HG02973 (cell line): ENCODE measurements around the gene ZNF750.

Source experiments
- ATAC-seq: cut with Tn5 transposase; IDR thresholded peaks from one replicate; pipeline ENCODE4 v1.9.1; 2021; ENCODE audit warnings: moderate library complexity; ENCODE audit not compliant: unreplicated experiment

The ZNF750 gene

DNA sequence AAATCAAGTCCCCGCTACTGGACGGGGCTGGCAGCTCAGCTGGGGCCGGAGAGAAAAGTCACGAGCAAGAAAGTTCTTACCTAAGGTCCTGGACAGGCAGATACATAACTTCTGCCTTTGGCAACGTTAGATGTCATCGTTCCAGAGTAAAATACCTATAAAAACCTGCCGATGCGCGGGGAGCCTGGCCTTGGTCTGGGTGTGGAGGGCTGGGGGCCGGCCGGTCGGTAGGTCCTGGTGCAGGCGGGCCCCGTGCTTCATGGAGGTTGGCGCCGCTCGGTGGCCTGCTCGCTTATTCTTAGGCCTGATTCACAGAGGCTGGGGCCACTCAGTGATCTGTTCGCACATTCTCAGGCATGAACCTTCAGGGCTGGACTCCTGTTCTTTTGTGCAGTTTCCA, 33.7 kb upstream of the ZNF750 start:
- ATAC-seq: no peak

DNA sequence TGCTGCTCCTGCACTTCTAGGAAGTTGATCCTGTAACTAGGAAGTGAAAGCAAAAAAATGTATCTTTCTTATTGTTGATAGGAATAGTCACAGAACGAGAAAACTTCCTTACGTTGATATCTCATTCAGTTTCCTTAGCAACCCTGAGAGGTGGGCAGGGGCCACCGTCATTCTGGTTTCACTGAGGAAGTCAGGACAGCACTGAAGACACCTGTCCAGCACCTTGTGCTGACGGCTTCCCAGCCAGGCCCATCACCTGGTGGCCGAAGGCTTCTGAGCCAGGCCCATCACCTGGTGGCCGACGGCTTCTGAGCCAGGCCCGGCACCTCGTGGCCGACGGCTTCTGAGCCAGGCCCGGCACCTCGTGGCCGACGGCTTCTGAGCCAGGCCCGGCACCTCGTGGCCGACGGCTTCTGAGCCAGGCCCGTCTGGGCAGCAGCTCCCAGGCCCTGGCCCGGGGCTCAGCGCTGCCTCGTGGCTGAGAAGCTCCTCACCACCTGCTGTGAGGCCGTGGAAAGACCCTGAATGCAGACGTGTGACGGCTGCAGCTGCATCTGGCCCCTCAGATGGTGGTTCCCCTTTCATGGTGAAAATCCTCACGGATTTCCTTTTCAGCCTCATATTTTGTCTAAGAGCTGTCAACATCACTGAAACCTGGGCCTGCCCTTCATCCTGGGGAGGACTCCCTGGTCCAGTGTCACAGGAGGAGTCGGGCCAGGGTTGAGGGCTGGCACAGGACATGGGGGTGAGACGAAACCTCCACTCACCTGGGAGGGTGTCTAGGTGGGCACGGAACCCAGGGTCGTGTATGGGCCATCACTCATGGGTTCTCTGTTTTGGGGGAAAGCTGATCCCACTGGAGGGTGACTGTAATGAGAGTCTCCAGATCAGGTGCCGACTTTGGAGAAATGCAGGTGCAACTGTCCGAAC, 33.0 kb upstream of the ZNF750 start:
- no peak for ATAC-seq

DNA sequence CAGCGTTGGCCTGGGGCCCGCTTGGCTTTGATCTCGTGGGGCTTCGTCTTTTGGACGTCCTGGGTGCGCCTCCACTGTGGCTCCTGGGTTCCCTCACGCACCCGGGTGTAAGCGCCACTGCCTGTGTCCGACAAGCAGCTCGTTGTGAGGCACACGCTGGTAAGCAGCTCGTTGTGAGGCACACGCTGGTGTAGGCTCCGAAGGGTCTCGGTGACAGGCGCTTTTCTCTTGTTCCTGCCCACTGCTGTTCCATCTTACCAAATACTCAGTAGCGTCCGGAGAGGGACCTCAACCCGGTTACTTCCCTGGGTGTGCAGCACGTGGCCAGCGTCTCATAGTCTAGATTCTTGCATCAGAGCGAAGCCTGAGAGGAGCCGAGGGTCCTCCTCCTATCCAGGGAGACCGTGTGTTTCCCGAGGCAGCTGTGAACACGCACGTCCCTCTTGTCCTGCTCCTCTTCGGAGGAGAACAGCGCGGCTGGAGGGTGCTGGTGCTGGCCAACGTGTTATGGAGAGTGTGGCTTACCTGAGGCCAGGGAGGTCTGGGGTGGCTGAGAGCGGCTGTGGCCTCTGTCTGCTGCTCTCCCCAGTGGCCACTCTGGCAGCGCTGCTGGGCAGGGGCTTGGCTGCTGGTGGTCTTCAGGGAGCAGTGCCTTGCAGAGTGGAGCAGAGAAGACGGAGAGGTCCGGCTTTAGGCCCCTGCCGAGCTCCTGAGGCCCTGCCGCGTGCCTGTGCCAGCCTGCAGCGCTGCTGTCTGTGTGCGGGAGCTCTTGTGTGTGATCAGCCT, 32.1 kb upstream of the ZNF750 start:
- ATAC-seq: no peak

DNA sequence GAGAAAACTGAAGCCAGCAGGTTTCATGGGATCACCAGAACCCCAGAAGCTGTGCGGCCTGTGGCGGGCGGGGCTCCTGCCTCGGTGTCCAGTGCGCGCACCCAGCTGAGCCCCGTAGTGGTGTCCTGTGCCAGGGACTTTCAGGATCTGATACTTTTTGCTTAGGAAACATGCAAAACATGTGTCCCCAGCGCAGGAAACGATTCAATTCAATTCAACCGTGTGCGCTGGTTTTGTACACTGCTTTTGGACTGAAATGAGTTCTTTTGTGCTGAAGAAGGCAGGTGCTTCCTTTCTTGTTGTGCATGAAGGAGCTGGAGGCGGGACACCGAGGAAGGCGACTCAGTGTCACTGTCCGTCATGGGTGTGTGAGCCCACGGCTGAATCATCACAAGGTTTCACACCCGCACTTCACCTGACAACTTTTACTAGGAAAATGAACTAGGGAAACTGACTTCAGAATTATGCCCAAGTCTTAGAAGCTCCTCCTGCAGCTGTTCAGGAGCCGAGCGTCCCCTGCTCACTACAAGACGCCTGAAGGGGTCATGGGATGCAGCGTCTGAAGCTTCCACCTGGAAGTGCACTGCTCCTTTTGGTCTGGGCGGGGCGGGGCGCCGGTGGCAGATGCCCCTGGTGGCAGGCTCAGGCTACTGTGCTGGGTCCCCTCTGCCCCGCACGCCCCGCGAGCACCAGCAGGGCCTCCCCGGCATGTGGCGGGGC, 31.4 kb upstream of the ZNF750 start:
- ATAC-seq: peak; percentile 72

DNA sequence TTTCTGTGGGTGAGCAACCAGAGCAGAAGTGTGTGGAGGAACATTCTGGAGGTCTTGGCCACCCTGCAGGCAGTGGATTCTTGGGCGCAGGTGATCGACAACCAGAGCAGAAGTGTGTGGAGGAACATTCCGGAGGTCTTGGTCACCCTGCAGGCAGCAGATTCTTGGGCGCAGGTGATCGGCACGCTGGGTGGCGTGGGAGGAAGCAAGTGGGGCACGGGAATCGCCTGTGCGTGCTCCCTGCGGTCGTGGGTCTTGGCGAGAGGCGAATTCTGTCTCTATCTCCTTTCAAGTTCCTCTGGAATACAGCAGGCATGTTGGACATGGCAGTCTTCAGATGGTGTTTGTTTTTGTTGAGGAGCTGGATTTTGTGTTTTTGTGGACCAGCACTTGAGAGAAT, 30.7 kb upstream of the ZNF750 start:
- no peak for ATAC-seq

DNA sequence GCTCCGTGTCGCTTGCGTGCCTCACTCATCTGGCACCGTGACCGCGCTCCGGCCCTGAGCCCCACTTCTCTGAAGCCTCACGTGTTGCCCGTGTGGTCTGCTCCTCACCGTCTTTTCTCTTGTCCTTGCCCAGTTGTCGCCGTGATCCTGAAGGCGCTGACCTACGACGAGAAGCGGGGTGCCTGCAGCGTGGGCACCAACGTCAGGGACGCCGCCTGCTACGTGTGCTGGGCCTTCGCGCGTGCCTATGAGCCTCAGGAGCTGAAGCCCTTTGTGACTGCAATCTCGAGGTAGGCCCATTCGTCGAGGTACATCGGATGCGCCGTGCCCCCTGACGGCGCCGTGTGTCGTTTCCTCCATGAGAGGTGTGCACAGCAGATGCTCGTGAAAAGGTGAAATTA, 30.3 kb upstream of the ZNF750 start:
- ATAC-seq: no peak

DNA sequence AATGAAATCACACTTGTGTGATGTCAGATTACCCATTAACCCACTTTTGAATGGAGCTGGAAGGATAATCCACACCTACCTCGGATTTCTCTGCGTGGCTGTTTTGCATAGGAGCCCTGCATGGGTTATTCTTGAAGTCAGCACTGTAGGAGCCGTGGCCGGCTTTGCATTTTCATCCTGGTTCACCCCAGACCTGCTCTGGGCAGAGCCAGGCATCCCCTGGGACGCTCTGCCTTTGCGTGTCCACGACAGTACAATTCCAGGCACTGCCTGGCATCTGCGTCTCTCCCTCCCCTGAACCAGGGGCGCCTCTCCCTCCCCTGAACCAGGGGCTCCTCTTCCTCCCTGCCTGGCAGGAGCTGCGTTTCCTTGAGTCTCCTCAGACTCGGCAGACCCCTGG, 29.7 kb upstream of the ZNF750 start:
- no peak for ATAC-seq

DNA sequence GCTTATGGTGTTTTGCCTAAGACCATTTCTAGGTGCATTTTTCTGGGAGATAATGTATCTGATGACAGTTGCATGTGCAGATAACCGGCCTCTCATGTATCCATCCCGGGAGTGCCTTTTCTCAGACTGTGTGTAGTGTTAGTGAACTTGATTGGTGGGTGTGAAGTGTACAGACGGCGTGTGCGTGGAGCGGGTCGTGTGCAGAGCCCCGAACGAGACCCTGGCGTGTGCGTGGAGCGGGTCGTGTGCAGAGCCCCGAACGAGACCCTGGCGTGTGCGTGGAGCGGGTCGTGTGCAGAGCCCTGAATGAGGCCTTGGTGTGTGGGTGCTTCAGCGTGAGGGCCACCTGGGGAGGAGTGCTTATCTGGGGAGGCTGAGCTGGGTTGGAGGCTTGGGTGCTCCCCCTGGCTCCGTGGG, 28.9 kb upstream of the ZNF750 start:
- no peak for ATAC-seq

DNA sequence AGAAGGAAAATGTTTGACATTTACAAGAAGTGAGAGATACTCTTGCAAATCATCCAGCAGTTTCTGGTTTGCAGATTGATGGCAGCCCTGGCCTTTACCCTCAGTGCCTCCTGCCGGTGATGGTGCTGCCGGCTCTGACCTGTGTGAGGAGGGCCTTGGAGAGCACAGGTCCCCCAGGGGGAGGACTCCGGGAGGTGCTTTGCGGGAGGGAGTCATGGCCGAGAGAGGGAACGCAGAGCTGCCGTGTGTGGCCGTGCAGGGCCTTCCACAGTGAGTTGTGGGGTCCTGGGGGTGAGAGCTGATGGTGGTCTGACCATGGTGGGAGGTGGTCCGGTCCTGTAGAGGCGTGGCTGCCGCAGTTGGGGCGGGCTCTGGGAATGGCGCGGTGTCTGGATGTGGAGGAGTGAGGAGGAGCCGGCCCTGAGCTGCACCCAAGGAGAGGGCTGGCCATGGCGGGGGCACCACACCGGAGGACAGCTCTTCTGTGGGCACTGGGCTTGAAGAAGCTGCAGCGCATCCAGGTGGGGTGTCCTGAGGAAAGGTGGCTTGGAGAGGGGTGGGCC, 28.0 kb upstream of the ZNF750 start:
- ATAC-seq: no peak

DNA sequence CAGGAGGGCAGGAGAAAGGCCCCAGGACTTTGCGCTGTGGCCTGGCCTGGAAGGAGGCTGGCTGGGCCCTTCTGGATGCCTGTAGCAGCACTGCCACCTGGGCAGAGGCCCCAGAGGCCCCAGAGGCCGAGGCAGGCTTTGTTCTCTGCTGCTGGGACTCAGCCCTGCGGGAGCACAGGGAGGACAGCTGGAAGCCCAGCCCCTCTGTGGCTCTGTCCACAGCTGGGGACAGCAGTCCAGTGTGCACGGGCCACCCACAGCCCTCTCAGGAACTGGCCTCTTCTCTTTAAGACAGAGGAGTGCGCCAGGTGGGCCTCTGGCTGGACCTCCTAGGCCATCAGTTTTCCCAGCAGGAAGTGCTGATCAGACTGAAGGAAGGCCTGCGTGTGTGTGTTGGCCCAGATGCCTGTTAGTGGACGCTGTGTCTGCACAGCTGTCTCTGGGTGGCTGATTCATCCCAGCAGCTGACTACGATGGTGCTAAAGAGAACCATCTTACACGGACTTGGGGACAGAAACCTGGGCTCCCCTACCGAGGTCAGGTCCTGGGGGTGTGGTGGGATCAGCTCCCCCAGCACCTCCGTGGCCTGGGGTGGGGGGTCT, 26.9 kb upstream of the ZNF750 start:
- no peak for ATAC-seq

DNA sequence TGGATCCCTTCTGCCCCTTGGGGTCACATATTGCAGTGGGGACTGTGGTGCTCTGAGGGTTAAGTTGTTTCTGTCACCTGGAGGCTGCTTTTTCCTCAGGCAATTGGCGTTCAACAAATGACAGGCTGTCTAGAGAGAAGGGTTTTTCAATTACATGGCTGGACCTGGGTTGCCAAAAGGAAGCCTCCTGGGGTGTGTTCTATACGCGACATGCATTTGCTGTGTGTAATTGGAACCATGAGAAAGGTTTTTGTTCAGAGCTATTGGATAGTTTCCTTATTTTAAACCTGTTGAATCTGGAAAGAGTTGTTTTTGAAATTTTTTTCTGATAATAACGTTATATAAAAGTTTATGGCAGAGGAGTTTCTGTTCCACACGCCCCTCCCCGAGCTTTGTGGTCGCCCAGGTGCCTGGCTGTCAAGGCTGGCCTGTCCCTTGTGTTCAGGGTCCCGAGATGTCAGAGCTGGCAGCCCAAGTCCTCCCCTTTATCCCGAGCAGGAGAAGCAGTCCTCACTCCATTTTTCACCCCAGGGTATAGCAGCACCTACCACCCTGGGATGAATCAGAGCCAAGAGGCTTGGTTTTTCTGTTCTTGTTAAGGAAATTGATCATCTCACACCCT, 26.1 kb upstream of the ZNF750 start:
- ATAC-seq: no peak

DNA sequence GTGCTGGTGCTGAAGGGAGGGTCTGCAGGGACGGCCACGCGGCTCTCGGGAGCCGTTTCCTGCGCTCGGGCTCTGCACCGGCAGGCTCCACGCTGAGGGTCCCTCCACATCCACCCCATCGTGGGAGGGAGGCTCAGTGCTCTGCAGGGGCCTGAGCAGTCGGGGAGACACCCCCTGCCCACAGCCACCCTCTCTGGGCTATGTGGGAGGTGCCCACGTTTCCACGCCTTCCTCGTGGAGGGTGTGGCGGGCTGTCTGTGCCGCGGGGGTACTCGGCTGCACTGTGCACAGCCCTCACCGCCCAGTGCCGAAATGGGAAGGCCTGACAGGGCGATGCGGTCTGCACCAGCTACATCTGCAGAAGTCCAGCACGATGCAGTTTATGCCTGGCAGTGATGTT, 25.5 kb upstream of the ZNF750 start:
- ATAC-seq: no peak

DNA sequence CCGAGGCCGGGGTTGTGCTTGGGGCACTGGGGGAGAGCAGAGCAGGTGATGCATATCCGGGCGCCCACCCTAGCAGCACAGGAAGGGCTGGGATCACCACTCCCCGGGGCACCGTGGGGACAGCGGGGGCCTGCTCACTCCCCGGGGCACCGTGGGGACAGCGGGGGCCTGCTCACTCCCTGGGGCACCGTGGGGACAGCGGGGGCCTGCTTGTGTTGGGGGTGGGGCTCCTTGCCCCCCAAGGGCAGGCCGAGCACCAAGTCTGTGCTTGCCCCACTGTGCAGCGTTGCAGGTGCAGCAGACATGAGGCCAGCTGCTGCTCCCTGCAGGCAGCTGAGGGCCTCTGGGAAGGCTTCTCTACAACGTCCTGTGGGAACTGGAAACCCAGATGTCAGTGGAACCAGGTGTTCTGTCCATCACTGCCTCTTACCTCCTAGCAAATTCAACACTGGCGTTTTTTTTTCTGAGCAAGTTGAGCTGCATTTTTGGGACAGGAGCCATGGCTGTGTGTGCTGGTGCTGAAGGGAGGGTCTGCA, 25.0 kb upstream of the ZNF750 start:
- ATAC-seq: no peak

DNA sequence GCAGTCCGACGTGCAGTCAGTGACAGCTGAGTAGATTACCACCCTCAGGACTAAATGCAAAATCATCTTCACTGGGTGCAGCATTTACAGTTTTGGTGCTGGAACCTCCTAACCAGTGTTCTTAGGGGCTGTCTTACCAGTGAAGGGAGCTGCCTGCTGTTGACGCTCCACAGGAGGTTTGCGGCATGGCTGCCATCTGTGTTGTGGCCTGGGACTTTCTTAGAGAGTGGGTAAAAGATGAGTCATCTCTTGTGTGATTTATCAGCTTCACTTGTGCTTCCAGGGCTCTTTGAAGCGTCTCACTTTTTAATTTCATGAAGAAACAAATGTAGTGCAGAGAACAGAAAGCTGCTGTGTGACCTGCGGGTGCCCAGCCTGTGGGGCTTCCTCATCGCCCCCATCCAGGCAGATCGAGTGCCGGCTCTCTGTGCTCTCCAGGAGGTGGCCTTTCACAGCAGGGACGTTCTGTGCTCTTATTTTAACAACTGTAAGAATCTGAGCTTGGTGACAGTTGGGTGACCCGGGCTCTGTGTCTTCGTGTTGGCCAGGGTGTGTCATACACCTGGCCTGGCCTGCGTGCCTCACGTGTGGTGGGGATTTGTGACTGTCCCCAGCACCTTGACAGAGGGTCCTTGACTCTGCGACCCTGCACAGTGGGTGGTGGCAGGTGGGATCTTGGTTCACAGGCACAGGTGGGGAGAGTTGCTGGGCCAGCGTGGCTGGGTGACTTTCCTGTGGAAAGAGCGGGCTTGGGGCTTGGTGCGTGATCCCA, 24.3 kb upstream of the ZNF750 start:
- ATAC-seq: peak; percentile 68

DNA sequence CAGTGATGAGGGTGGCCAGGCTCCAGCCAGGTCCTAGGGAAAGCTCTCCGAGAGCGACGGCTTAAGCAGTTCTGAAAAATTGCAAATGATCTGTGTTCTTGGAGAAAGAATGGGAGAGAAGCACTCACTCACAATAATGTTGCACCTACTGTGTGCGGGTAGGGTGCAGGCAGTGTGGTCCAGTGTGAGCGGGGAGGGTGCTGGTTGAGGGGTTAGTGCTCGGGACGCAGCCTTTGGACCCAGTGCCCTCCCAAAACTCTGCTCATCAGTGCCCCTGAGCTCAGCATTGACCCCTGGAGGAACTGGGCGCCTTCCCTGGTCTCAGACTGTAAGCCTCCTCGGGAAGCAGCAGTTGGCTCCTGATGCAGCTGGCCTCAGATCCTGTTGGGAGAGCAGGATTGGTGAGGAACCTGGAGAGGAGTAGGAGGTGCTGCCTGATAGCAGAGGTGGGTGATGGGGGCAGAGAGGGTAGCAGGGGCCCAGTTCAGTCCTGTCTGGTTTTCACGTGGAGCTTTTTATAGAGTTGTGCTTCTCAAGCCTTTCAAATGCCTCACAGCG, 23.6 kb upstream of the ZNF750 start:
- ATAC-seq: no peak

DNA sequence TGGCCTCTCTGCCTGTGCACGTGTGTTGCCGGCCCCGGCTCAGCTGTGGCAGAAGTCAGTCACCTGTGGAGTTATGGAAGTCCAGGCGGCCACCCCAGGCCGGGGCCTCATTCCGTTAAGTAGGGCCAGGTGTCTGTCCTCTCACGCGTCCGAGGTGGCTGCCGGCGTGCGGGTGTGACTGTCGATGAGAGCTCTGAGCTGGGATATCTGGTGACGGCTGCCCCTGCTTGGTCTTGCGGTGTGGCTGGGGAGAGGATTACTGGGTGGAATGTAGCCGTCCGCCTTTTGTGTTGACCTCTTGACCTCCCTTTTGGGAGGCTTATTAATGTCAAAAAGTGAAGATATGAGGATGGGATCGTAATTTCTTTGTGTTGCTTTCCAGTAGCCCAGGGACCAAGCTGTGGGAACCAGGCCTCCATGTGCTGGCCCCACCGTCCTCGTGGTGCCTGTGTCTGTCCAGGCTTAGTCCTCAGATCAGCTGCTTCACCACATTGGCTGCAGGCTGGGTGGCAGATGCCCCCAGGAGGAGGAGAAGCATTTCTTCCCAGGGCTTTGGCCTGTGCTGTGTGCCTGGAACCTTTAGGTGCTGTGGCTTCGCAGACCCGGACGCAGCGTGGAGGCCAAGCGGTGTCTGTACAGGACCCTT, 23.0 kb upstream of the ZNF750 start:
- no peak for ATAC-seq

DNA sequence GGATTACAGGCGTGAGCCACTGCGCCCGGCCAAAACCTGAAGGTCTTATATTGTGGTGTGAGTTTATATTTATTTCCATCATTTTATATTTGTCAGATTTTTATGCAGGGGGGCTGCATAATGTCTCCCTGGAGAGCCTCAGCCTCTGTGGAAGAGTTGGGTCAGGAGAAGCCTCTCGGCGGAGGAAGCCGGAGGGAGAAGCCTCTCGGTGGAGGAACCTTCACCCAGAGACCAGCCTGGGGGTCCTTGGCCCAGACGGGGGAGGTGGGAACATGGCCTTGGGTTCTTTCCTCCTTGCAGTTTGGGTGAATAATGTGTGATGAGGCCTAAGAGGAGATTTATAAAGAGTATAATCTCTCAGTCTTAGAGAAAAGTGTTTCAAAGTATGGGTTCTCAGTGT, 22.4 kb upstream of the ZNF750 start:
- ATAC-seq: no peak

DNA sequence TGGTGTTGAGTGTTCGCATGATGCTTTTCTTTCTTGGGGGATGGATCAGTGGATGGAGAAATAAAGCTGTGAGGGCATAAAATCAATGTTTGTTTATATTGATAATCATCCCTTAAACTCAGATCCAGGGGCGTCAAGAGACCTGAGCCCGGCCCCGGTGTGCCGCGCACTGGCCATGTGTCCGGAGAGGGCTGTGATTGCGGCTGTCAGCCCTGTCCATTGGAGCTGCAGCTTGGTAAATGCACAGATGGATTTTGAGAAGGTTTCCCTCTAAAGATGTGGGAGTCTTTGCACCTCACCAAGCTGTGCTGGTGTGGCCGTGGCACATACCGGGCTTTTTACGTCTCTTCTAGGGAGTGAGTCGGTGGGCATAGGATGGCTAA, 21.6 kb upstream of the ZNF750 start:
- no peak for ATAC-seq
